Measurements from ENCODE around the gene DOHH.

DOHH gene

GRCh38 chr19:3527238-3527910, 26.9 kb upstream of the DOHH start:
- Histone ChIP-seq H3K9me3 (ENCODE audit: insufficient read depth, low read depth, low read length) (no peaks in the 10 kb centered on the region), H4K91ac (ENCODE audit: low read depth, low read length) (no peak overlapping the region), H4K8ac (ENCODE audit: low read depth, low read length) (no peak overlapping the region), H3K79me1 (ENCODE audit: low read length) (no peaks in the 10 kb centered on the region), H3K4me1 (ENCODE audit: control insufficient read depth in 1 of 2, insufficient read depth in 2 of 2, low read length in 2 of 2) (no peaks in the 10 kb centered on the region), H3K4me2 (ENCODE audit: low read length) (no peak overlapping the region), H2BK120ac (ENCODE audit: insufficient read depth, low read length, poor library complexity) (no peak overlapping the region), H3K4ac (ENCODE audit: low read depth, low read length) (no peak overlapping the region), H2AK5ac (ENCODE audit: low read length) (no peak overlapping the region), H3K79me2 (ENCODE audit: control insufficient read depth, insufficient read depth, low read length, poor library complexity) (no peaks in the 10 kb centered on the region), H3K4me3 (ENCODE audit: low read depth, low read length) (no peak overlapping the region), H3K27ac (ENCODE audit: low read depth, low read length) (no peak overlapping the region), H3K23ac (ENCODE audit: low read length) (no peak overlapping the region), H2AFZ (ENCODE audit: insufficient read depth, low read length, poor library complexity) (no peak overlapping the region), H3K14ac (ENCODE audit: low read length) (no peak overlapping the region), H3K36me3 (ENCODE audit: control insufficient read depth in 1 of 2, insufficient read depth in 2 of 2, low read length in 2 of 2) (peaks cover 82 to 89% of the 10 kb centered on the region in 2 experiments), H3K27me3 (ENCODE audit: insufficient read depth, low read length) (no peaks in the 10 kb centered on the region), H2BK12ac (ENCODE audit: low read length) (no peak overlapping the region), H3K18ac (ENCODE audit: low read length) (peak overlapping the region; percentile 16), H2BK5ac (ENCODE audit: low read depth, low read length, poor library complexity) (no peak overlapping the region), H4K12ac (ENCODE audit: low read depth, low read length) (no peak overlapping the region), H3K9ac (ENCODE audit: low read length) (no peak overlapping the region)
- no peak for DNase-seq
- no CpG with 5 or more reads among the region's 21 CpGs for WGBS (ENCODE audit: extremely low coverage, insufficient coverage, insufficient read length)

GRCh38 chr19:3526507-3527237, 26.2 kb upstream of the DOHH start:
- Histone ChIP-seq H3K4me3 (ENCODE audit: low read depth, low read length) (no peak overlapping the region), H3K4me2 (ENCODE audit: low read length) (no peak overlapping the region), H2BK120ac (ENCODE audit: insufficient read depth, low read length, poor library complexity) (no peak overlapping the region), H2AK5ac (ENCODE audit: low read length) (no peak overlapping the region), H4K91ac (ENCODE audit: low read depth, low read length) (no peak overlapping the region), H3K79me2 (ENCODE audit: control insufficient read depth, insufficient read depth, low read length, poor library complexity) (peaks cover 5% of the 10 kb centered on the region), H3K9me3 (ENCODE audit: insufficient read depth, low read depth, low read length) (no peaks in the 10 kb centered on the region), H2BK12ac (ENCODE audit: low read length) (no peak overlapping the region), H3K27ac (ENCODE audit: low read depth, low read length) (no peak overlapping the region), H3K4ac (ENCODE audit: low read depth, low read length) (no peak overlapping the region), H3K23ac (ENCODE audit: low read length) (no peak overlapping the region), H4K12ac (ENCODE audit: low read depth, low read length) (no peak overlapping the region), H3K9ac (ENCODE audit: low read length) (no peak overlapping the region), H3K79me1 (ENCODE audit: low read length) (no peaks in the 10 kb centered on the region), H3K27me3 (ENCODE audit: insufficient read depth, low read length) (no peaks in the 10 kb centered on the region), H3K36me3 (ENCODE audit: control insufficient read depth in 1 of 2, insufficient read depth in 2 of 2, low read length in 2 of 2) (peaks cover 81 to 88% of the 10 kb centered on the region in 2 experiments), H3K4me1 (ENCODE audit: control insufficient read depth in 1 of 2, insufficient read depth in 2 of 2, low read length in 2 of 2) (peaks cover 0 to 3% of the 10 kb centered on the region in 2 experiments), H4K8ac (ENCODE audit: low read depth, low read length) (no peak overlapping the region), H2AFZ (ENCODE audit: insufficient read depth, low read length, poor library complexity) (no peak overlapping the region), H2BK5ac (ENCODE audit: low read depth, low read length, poor library complexity) (no peak overlapping the region), H3K14ac (ENCODE audit: low read length) (no peak overlapping the region), H3K18ac (ENCODE audit: low read length) (peak overlapping the region; percentile 16)
- no peak for DNase-seq
- WGBS (ENCODE audit: extremely low coverage, insufficient coverage, insufficient read length) = no CpG with 5 or more reads among the region's 28 CpGs

- Histone ChIP-seq H3K4me3 (ENCODE audit: low read depth, low read length) (no peak overlapping the region), H3K27ac (ENCODE audit: low read depth, low read length) (no peak overlapping the region), H3K9me3 (ENCODE audit: insufficient read depth, low read depth, low read length) (no peaks in the 10 kb centered on the region), H3K79me1 (ENCODE audit: low read length) (peaks cover 4% of the 10 kb centered on the region), H2BK5ac (ENCODE audit: low read depth, low read length, poor library complexity) (no peak overlapping the region), H3K23ac (ENCODE audit: low read length) (no peak overlapping the region), H4K8ac (ENCODE audit: low read depth, low read length) (no peak overlapping the region), H3K27me3 (ENCODE audit: insufficient read depth, low read length) (no peaks in the 10 kb centered on the region), H3K18ac (ENCODE audit: low read length) (no peak overlapping the region), H2AK5ac (ENCODE audit: low read length) (no peak overlapping the region), H3K4me1 (ENCODE audit: control insufficient read depth in 1 of 2, insufficient read depth in 2 of 2, low read length in 2 of 2) (peaks cover 14 to 16% of the 10 kb centered on the region in 2 experiments), H3K14ac (ENCODE audit: low read length) (no peak overlapping the region), H4K12ac (ENCODE audit: low read depth, low read length) (no peak overlapping the region), H2AFZ (ENCODE audit: insufficient read depth, low read length, poor library complexity) (no peak overlapping the region), H3K36me3 (ENCODE audit: control insufficient read depth in 1 of 2, insufficient read depth in 2 of 2, low read length in 2 of 2) (peaks cover 65 to 75% of the 10 kb centered on the region in 2 experiments), H3K4ac (ENCODE audit: low read depth, low read length) (no peak overlapping the region), H2BK12ac (ENCODE audit: low read length) (no peak overlapping the region), H2BK120ac (ENCODE audit: insufficient read depth, low read length, poor library complexity) (no peak overlapping the region), H3K9ac (ENCODE audit: low read length) (no peak overlapping the region), H3K79me2 (ENCODE audit: control insufficient read depth, insufficient read depth, low read length, poor library complexity) (peaks cover 5% of the 10 kb centered on the region), H4K91ac (ENCODE audit: low read depth, low read length) (no peak overlapping the region), H3K4me2 (ENCODE audit: low read length) (no peak overlapping the region)
- no CpG with 5 or more reads among the region's 20 CpGs for WGBS (ENCODE audit: extremely low coverage, insufficient coverage, insufficient read length)
- no peak for DNase-seq
Observed at GRCh38 chr19:3524904-3525451, 24.5 kb upstream of the DOHH start.

- Histone ChIP-seq H3K9ac (ENCODE audit: low read length) (no peak overlapping the region), H2AK5ac (ENCODE audit: low read length) (no peak overlapping the region), H3K14ac (ENCODE audit: low read length) (no peak overlapping the region), H2AFZ (ENCODE audit: insufficient read depth, low read length, poor library complexity) (no peak overlapping the region), H3K79me1 (ENCODE audit: low read length) (peaks cover 4% of the 10 kb centered on the region), H3K4me3 (ENCODE audit: low read depth, low read length) (no peak overlapping the region), H4K12ac (ENCODE audit: low read depth, low read length) (no peak overlapping the region), H3K18ac (ENCODE audit: low read length) (no peak overlapping the region), H4K8ac (ENCODE audit: low read depth, low read length) (no peak overlapping the region), H3K36me3 (ENCODE audit: control insufficient read depth in 1 of 2, insufficient read depth in 2 of 2, low read length in 2 of 2) (peaks cover 72 to 78% of the 10 kb centered on the region in 2 experiments), H4K91ac (ENCODE audit: low read depth, low read length) (no peak overlapping the region), H2BK12ac (ENCODE audit: low read length) (no peak overlapping the region), H3K23ac (ENCODE audit: low read length) (no peak overlapping the region), H3K9me3 (ENCODE audit: insufficient read depth, low read depth, low read length) (no peaks in the 10 kb centered on the region), H3K4ac (ENCODE audit: low read depth, low read length) (no peak overlapping the region), H3K4me1 (ENCODE audit: control insufficient read depth in 1 of 2, insufficient read depth in 2 of 2, low read length in 2 of 2) (peaks cover 17 to 23% of the 10 kb centered on the region in 2 experiments), H3K4me2 (ENCODE audit: low read length) (no peak overlapping the region), H3K27ac (ENCODE audit: low read depth, low read length) (no peak overlapping the region), H3K79me2 (ENCODE audit: control insufficient read depth, insufficient read depth, low read length, poor library complexity) (peaks cover 5% of the 10 kb centered on the region), H2BK120ac (ENCODE audit: insufficient read depth, low read length, poor library complexity) (no peak overlapping the region), H3K27me3 (ENCODE audit: insufficient read depth, low read length) (no peaks in the 10 kb centered on the region), H2BK5ac (ENCODE audit: low read depth, low read length, poor library complexity) (no peak overlapping the region)
- no CpG with 5 or more reads among the region's 33 CpGs for WGBS (ENCODE audit: extremely low coverage, insufficient coverage, insufficient read length)
- DNase-seq = no peak
Observed at GRCh38 chr19:3524078-3524842, 23.8 kb upstream of the DOHH start.
